CD14-positive monocyte (primary cell): Measurements from ENCODE around the gene EIF2B2. TPM values are rescaled to one million over a fixed set of nuclear protein-coding genes. Genes with fewer than 3 reads are reported as not detected.

ENCODE experiments used
- DNase-seq, 3 donors: peaks; one replicate each; pipeline ENCODE4 v3.0.0-alpha.2; 2011 to 2022
- H2AFZ ChIP-seq: 2 replicates; pipeline ENCODE4 v1.6.0; 2012; ENCODE audit warnings: mild to moderate bottlenecking, low read depth, low read length, inconsistent platforms; ENCODE audit not compliant: insufficient read depth, poor library complexity, severe bottlenecking
- H3K27ac ChIP-seq, 2 donors: 1 replicate in 1 of 2; 2 replicates in 1 of 2; pipeline ENCODE4 v1.5.1; 2012 to 2013; ENCODE audit warnings: low read length in 2 of 2, control low read depth in 1 of 2, inconsistent platforms in 1 of 2, low read depth in 1 of 2, mild to moderate bottlenecking in 1 of 2
- H3K27me3 ChIP-seq, 2 donors: one replicate each; pipeline versions ENCODE4 v1.6.0 to v1.6.1; 2011 to 2013; ENCODE audit warnings: low read length in 2 of 2; ENCODE audit not compliant: control insufficient read depth in 2 of 2, insufficient read depth in 2 of 2
- H3K36me3 ChIP-seq, 2 donors: replicated peaks in 1 of 2; 1 replicate in 1 of 2; 2 replicates in 1 of 2; pipeline versions ENCODE4 v1.5.1 to v1.6.1; 2012 to 2013; ENCODE audit warnings: low read length in 2 of 2, control low read depth in 1 of 2, inconsistent platforms in 1 of 2, mild to moderate bottlenecking in 1 of 2; ENCODE audit not compliant: insufficient read depth in 2 of 2, control insufficient read depth in 1 of 2
- H3K4me1 ChIP-seq, 2 donors: 1 replicate in 1 of 2; 2 replicates in 1 of 2; pipeline versions ENCODE4 v1.5.1 to v1.6.1; 2012 to 2013; ENCODE audit warnings: low read length in 2 of 2, control low read depth in 1 of 2, inconsistent platforms in 1 of 2, mild to moderate bottlenecking in 1 of 2, moderate library complexity in 1 of 2; ENCODE audit not compliant: insufficient read depth in 2 of 2, control insufficient read depth in 1 of 2
- H3K4me2 ChIP-seq: replicated peaks from 2 replicates; pipeline ENCODE3; 2012; ENCODE audit warnings: low read length, moderate library complexity, mild to moderate bottlenecking; ENCODE audit not compliant: poor library complexity, severe bottlenecking; ENCODE audit errors: extremely low read depth
- H3K4me3 ChIP-seq, 3 experiments: fragments of 200-600 bp in 1 of 3; sonication (generic) in 1 of 3; replicated peaks in 1 of 3; 1 replicate in 2 of 3; 2 replicates in 1 of 3; pipeline ENCODE4 v1.5.1; 2011 to 2013; ENCODE audit warnings: low read length in 3 of 3, mild to moderate bottlenecking in 3 of 3, control low read depth in 2 of 3, low read depth in 2 of 3, inconsistent platforms in 1 of 3, moderate library complexity in 1 of 3
- H3K79me2 ChIP-seq: 2 replicates; pipeline ENCODE4 v1.6.0; 2012; ENCODE audit warnings: mild to moderate bottlenecking, control low read depth, inconsistent platforms, low read length, moderate library complexity; ENCODE audit not compliant: insufficient read depth
- H3K9ac ChIP-seq: 2 replicates; pipeline ENCODE4 v1.6.0; 2017; ENCODE audit warnings: low read length, mild to moderate bottlenecking; ENCODE audit not compliant: insufficient read depth, poor library complexity, severe bottlenecking
- H3K9me3 ChIP-seq, 2 donors: replicated peaks in 1 of 2; 1 replicate in 1 of 2; 2 replicates in 1 of 2; pipeline versions ENCODE4 v1.5.1 to v1.6.1; 2012 to 2013; ENCODE audit warnings: low read length in 2 of 2, control low read depth in 1 of 2; ENCODE audit not compliant: control insufficient read depth in 1 of 2, insufficient read depth in 1 of 2
- H4K20me1 ChIP-seq: 2 replicates; pipeline ENCODE4 v1.6.0; 2012; ENCODE audit warnings: mild to moderate bottlenecking, low read length, control low read depth, moderate library complexity; ENCODE audit not compliant: insufficient read depth
- H3K27ac Mint-ChIP-seq, 7 donors: one replicate each; pipeline ENCODE4 v1.8.0; 2020; ENCODE audit warnings: mild to moderate bottlenecking in 7 of 7, mixed read lengths in 7 of 7, moderate library complexity in 6 of 7, inconsistent platforms in 2 of 7
- H3K27me3 Mint-ChIP-seq, 3 donors: one replicate each; pipeline ENCODE4 v1.8.0; 2021 to 2022; ENCODE audit warnings: low read depth in 3 of 3, mild to moderate bottlenecking in 3 of 3, mixed read lengths in 3 of 3, moderate library complexity in 3 of 3, inconsistent platforms in 1 of 3
- H3K36me3 Mint-ChIP-seq, 2 donors: one replicate each; pipeline ENCODE4 v1.8.0; 2020; ENCODE audit warnings: mixed read lengths in 2 of 2, inconsistent platforms in 1 of 2, mild to moderate bottlenecking in 1 of 2
- H3K4me1 Mint-ChIP-seq: one replicate; pipeline ENCODE4 v1.8.0; 2020; ENCODE audit warnings: mild to moderate bottlenecking, mixed read lengths
- H3K4me3 Mint-ChIP-seq, 2 donors: one replicate each; pipeline ENCODE4 v1.8.0; 2020; ENCODE audit warnings: mild to moderate bottlenecking in 2 of 2, mixed read lengths in 2 of 2, moderate library complexity in 1 of 2
- H3K9me3 Mint-ChIP-seq, 7 donors: one replicate each; pipeline ENCODE4 v1.8.0; 2020 to 2022; ENCODE audit warnings: mixed read lengths in 7 of 7, mild to moderate bottlenecking in 6 of 7, moderate library complexity in 6 of 7, inconsistent platforms in 2 of 7
- CTCF ChIP-seq: fragments of 200-600 bp; IDR thresholded peaks from one replicate; pipeline ENCODE4 v1.8.0; 2022; ENCODE audit warnings: antibody characterized with exemption, mild to moderate bottlenecking
- WGBS: methylation state at CpG from one replicate; pipeline ENCODE4 v1.1.5; 2013; ENCODE audit warnings: missing lambda C conversion rate; ENCODE audit not compliant: insufficient coverage; 5-methylcytosine and 5-hydroxymethylcytosine counted together
- intact Hi-C, 2 donors: fragments of 100-400 bp; cut with micrococcal nuclease; formaldehyde crosslinking; loops; one replicate each; pipeline versions ENCODE4 v1.15.0 to v1.15.1; 2023
- polyA plus RNA-seq, 3 donors: library from polyadenylated mRNA; depleted of rRNA in 1 of 3; unstranded in 2 of 3; stranded (reverse) in 1 of 3; fragments of 300-500 nt in 2 of 3; fragments of >200 nt in 1 of 3; fragmentation: Illumina TruSeq in 2 of 3; gene quantifications; 1 replicate in 2 of 3; 2 replicates in 1 of 3; pipeline ENCODE4 v1.2.3, GENCODE V29; 2012 to 2021

The EIF2B2 gene
- polyA plus RNA-seq, 3 donors: 20.8 to 26.3 (median 23.9) TPM

GRCh38 chr14:75046899-75047298 is 44.2 kb downstream of the EIF2B2 start:
- Histone ChIP-seq H3K79me2 (peaks cover 20% of the 10 kb centered on the region), H4K20me1 (no peaks in the 10 kb centered on the region), H3K4me2 (no peak overlapping the region), H3K36me3 (peaks cover 10 to 16% of the 10 kb centered on the region in 2 donors), H3K4me3 (no peak overlapping the region), H3K9me3 (no peaks in the 10 kb centered on the region), H3K9ac (no peak overlapping the region), H2AFZ (no peak overlapping the region), H3K27ac (no peak overlapping the region), H3K4me1 (peaks cover 29 to 33% of the 10 kb centered on the region in 2 donors), H3K27me3 (no peaks in the 10 kb centered on the region)
- no peaks in the 10 kb centered on the region for H3K9me3 Mint-ChIP-seq
- intact Hi-C loops: no loop called here
- no peak overlapping the region for H3K4me3 Mint-ChIP-seq
- 100% methylated on average over 1 of the region's 3 CpGs for WGBS
- H3K4me1 Mint-ChIP-seq: peaks cover 36% of the 10 kb centered on the region
- DNase-seq: no peak
- TF ChIP-seq CTCF: no peak
- H3K36me3 Mint-ChIP-seq: peaks cover 17 to 23% of the 10 kb centered on the region in 2 donors
- no peak overlapping the region for H3K27ac Mint-ChIP-seq
- H3K27me3 Mint-ChIP-seq: no peaks in the 10 kb centered on the region

- 100% methylated on average over 2 of the region's 4 CpGs for WGBS
- no peak for DNase-seq
- no peak for TF ChIP-seq CTCF
- Mint-ChIP-seq H3K27ac (no peak overlapping the region), H3K36me3 (peaks cover 11 to 19% of the 10 kb centered on the region in 2 donors), H3K27me3 (no peaks in the 10 kb centered on the region), H3K4me3 (no peak overlapping the region), H3K4me1 (peaks cover 36% of the 10 kb centered on the region), H3K9me3 (no peaks in the 10 kb centered on the region)
- no peaks in the 10 kb centered on the region for H4K20me1 ChIP-seq
- intact Hi-C loops: no loop called here
- no peak overlapping the region for H3K4me2 ChIP-seq
- H3K27ac ChIP-seq: no peak overlapping the region
- no peaks in the 10 kb centered on the region for H3K27me3 ChIP-seq
- peaks cover 5 to 10% of the 10 kb centered on the region in 2 donors for H3K36me3 ChIP-seq
- peaks cover 20% of the 10 kb centered on the region for H3K79me2 ChIP-seq
- H2AFZ ChIP-seq: no peak overlapping the region
- no peak overlapping the region for H3K4me3 ChIP-seq
- H3K4me1 ChIP-seq: peaks cover 29 to 33% of the 10 kb centered on the region in 2 donors
- no peak overlapping the region for H3K9ac ChIP-seq
- no peaks in the 10 kb centered on the region for H3K9me3 ChIP-seq
These were observed 44.8 kb downstream of the EIF2B2 start for GRCh38 chr14:75047506-75047905.
